Mucosa of gallbladder (tissue), 1 donor: ENCODE measurements around the gene GRID1. TPM values are rescaled to one million over a fixed set of nuclear protein-coding genes. Genes with fewer than 3 reads are reported as not detected.
"Not testable (repeated sequence)": the region's sequence is repeated elsewhere in the genome, so short reads cannot be mapped to it uniquely, and the experiment has no call there.

ENCODE experiments used
- DNase-seq: peaks from one replicate; pipeline ENCODE4 v3.0.0-alpha.2; 2020; ENCODE audit warnings: low spot score
- total RNA-seq: library from RNA; stranded (reverse); gene quantifications from one replicate; pipeline ENCODE4 v1.2.1, GENCODE V29; 2021
- donor health status: DM: no; HTN: no; CAD: no.

Gene GRID1
- total RNA-seq, 1 donor from 2014 or later, result 6.3 TPM

DNA sequence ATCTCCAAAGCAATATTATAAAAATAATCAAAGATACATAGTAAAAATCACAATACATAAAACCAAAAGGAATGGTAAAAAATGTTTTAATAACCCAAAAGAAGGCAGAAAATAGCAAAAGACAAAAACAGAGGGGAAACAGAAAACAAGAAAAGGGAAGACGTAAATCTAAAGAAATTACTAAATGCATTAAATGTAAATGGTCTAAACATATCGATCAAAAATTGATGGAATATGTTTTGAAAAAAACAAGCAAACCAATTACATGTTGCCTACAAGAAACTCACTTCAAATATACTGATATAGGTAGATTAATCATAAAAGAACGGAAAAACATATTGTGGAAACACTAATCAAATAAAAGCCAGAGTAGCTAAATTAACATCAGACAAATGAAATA is 369.1 kb downstream of the GRID1 start:
- DNase-seq, result no peak

GRCh38 chr10:85995791-85996190 is 370.8 kb downstream of the GRID1 start:
- DNase-seq, result no peak

GRCh38 chr10:85993840-85994507 is 372.6 kb downstream of the GRID1 start:
- DNase-seq, result no peak

DNA sequence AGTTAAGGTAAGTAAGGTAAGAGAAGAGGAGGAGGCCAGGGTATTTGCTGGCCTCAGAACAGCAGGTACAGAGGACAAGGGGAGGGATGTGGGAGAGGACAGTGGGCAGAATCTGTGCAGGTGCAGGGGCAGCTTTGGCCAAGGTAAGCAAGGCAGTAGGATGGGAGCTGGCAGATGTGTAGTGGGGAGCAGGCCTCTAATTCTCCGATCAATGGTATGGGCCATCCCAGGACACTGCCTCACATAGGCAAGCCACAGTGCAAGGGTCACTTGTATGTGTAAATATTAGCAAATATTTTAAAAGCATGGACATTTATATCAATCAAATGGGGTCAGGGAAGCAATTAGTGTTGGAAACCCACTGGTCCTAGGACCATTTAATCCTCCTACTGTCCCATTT is 373.5 kb downstream of the GRID1 start:
- no peak for DNase-seq

- no peak for DNase-seq
Measured at GRCh38 chr10:85992324-85992723, 374.3 kb downstream of the GRID1 start.

GRCh38 chr10:85986777-85987176 is 379.8 kb downstream of the GRID1 start:
- DNase-seq, result no peak

GRCh38 chr10:85983051-85983450 is 383.5 kb downstream of the GRID1 start:
- no peak for DNase-seq

- no peak for DNase-seq
Measured at GRCh38 chr10:85979598-85979997, 387.0 kb downstream of the GRID1 start.

GRCh38 chr10:85978566-85979358 is 387.8 kb downstream of the GRID1 start:
- no peak for DNase-seq

DNA sequence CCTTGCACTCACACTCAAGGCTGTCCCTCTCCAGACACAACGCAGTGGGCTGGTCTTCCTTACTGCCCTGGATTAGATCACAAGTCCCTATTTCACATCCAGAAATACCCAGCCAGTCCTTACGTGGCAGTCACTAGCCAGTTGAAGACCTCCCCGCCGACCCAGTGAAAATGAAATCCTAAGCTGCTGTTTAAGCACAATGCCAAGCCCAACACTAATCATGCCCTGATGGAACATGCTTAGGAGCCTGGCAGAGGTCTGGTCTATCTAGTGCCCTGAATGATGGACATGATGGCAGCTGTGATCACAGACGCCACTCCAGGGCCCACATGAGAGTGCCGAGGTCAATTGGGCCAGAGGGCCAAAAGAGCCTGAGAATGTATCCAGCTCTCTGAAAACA is 389.0 kb downstream of the GRID1 start:
- no peak for DNase-seq

- DNase-seq, result no peak
Measured at GRCh38 chr10:85976267-85976793, 390.3 kb downstream of the GRID1 start.

- DNase-seq, result no peak
Measured at GRCh38 chr10:85971494-85971893, 395.1 kb downstream of the GRID1 start.

GRCh38 chr10:85967594-85967993 is 399.0 kb downstream of the GRID1 start:
- DNase-seq, result no peak

DNA sequence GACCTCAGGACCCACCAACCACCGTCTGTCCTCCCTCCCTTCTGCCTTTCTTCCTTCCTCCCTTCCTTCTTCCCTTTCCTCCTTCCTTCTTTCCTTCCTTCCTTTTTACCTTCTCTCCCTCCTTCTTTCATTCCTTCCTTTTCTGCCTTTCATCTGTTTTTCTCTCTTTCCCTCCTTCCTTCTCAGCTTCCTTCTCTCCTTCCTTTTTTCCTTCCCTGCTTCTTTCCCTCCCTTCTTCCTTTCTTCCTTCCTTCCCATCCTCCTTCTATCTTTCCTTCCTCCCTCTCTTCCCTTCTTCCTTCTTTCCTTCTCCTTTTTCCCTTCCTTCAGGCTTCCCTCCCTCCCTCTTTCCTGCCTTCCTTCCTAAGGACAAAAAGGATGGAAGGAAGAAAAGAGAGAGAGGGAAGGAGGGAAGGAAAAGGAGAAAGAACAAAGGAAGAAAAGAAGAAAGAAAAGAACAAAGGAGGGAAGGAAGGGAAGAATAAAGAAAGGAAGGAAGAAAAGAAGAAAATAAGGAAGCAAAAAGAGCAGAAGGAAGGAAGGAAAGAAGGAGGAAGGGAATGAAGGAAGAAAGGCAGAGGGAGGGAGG is 405.0 kb downstream of the GRID1 start:
- no peak for DNase-seq

DNA sequence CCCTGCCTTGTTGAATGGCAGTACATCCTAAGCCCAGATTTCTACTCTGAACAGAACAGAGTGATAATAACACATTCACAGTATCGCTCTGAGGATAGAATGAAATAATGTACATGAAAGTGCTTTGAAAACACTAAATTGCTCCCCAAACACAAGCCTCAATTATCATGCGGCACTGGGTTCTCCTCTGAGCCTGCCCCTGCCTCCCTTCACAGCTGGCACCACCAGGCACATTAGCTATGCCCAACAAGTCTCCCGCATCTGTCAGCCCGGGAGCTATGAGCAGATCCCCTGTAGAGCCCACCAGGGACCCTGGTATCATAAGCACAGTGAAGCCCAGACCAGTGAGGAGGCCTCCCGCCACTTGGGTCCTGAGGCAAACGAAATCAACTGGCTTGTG is 405.5 kb downstream of the GRID1 start:
- no peak for DNase-seq

GRCh38 chr10:85959239-85959638 is 407.4 kb downstream of the GRID1 start:
- DNase-seq, result no peak

- DNase-seq, result no peak
Measured at GRCh38 chr10:85950921-85951320, 415.7 kb downstream of the GRID1 start.

GRCh38 chr10:85946713-85947326 is 419.8 kb downstream of the GRID1 start:
- DNase-seq, result no peak

DNA sequence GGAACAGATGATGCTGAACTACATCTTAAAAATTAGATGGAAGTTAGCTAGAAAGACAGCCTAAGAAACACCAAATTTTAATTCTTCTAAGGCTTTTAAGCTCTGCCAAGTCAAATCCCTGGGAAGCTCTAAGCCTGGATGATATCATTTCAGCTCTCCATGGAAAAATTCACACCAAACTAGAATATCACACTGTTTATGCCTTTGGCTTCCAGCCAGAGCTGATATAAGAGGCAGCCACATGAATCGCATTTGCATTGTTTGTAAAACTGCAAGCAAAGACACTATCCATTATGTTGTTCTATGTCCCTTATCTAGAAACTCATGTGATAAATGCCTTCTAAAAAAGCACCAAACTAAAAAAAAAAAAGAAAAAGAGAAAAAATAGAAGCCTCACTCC is 430.4 kb downstream of the GRID1 start:
- no peak for DNase-seq

GRCh38 chr10:85934586-85934985 is 432.0 kb downstream of the GRID1 start:
- DNase-seq, result no peak

GRCh38 chr10:85929993-85930392 is 436.6 kb downstream of the GRID1 start:
- not testable (repeated sequence) for DNase-seq

DNA sequence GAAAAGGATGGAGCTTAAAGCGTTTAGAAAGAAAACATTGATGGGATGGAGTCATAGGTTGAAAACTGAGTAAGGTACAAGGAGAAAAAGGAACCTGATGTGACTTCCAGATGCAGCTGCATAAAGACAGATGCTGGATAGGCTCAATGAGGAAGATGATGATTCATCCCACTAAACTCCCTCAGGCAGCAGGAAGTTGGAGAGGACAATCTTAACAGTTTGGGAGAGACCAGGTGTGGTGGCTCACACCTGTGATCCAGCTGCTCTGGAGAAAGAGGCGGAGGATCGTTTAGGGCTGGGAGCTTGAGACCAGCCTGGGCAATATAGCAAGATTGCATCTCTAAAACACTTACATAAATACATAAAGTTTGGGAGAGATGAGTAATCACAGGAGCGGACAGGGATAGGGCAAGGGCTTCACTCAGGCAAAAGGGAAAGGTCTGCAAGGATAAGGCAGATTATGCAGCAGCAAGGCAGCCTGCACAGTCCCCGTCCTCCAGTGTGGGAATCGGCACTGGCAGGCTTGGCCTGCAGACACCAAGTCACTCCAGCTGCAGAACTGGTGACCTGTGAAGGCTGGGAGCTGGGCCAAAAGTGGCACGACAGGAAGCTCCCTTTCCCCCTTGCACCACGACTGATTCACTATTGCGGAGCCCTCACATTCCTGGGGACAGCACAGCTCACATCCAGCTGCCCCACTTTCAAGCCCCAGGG is 438.5 kb downstream of the GRID1 start:
- no peak for DNase-seq
